Ishikawa (cell line): ENCODE measurements around the gene CYP2W1.

Experiments
- CEBPB ChIP-seq: IDR thresholded peaks from 2 replicates; pipeline ENCODE4 v1.6.1; 2012
- CREB1 ChIP-seq: IDR thresholded peaks from 2 replicates; pipeline ENCODE4 v1.6.1; 2012; ENCODE audit warnings: low read depth
- EGR1 ChIP-seq: IDR thresholded peaks from 2 replicates; pipeline ENCODE4 v1.6.1; 2012
- EP300 ChIP-seq: IDR thresholded peaks from 2 replicates; pipeline ENCODE4 v1.6.1; 2012; ENCODE audit warnings: borderline replicate concordance
- FOXM1 ChIP-seq: IDR thresholded peaks from 2 replicates; pipeline ENCODE4 v1.6.1; 2012; ENCODE audit warnings: low read depth, borderline replicate concordance
- MAX ChIP-seq: IDR thresholded peaks from 2 replicates; pipeline ENCODE4 v1.6.1; 2012
- NFIC ChIP-seq: IDR thresholded peaks from 2 replicates; pipeline ENCODE4 v1.6.1; 2012
- RAD21 ChIP-seq: IDR thresholded peaks from 2 replicates; pipeline ENCODE4 v1.6.1; 2012; ENCODE audit warnings: low read depth
- TAF1 ChIP-seq: IDR thresholded peaks from 2 replicates; pipeline ENCODE4 v1.6.1; 2012; ENCODE audit warnings: low read depth, mild to moderate bottlenecking
- TCF12 ChIP-seq: IDR thresholded peaks from 2 replicates; pipeline ENCODE4 v1.6.1; 2012; ENCODE audit warnings: low read depth
- TEAD4 ChIP-seq: IDR thresholded peaks from 2 replicates; pipeline ENCODE4 v1.6.1; 2012
- YY1 ChIP-seq: IDR thresholded peaks from 2 replicates; pipeline ENCODE4 v1.6.1; 2012; ENCODE audit warnings: low read depth
- ZBTB7A ChIP-seq: IDR thresholded peaks from 2 replicates; pipeline ENCODE4 v1.6.1; 2012; ENCODE audit warnings: low read depth
- TF ChIP-seq, protein P1 (sequence below): IDR thresholded peaks from 2 replicates; pipeline ENCODE4 v1.6.1; 2012; ENCODE audit warnings: low read depth, mild to moderate bottlenecking
- TF ChIP-seq, protein P2 (sequence below): IDR thresholded peaks from 2 replicates; pipeline ENCODE4 v1.6.1; 2012

CYP2W1 gene

DNA sequence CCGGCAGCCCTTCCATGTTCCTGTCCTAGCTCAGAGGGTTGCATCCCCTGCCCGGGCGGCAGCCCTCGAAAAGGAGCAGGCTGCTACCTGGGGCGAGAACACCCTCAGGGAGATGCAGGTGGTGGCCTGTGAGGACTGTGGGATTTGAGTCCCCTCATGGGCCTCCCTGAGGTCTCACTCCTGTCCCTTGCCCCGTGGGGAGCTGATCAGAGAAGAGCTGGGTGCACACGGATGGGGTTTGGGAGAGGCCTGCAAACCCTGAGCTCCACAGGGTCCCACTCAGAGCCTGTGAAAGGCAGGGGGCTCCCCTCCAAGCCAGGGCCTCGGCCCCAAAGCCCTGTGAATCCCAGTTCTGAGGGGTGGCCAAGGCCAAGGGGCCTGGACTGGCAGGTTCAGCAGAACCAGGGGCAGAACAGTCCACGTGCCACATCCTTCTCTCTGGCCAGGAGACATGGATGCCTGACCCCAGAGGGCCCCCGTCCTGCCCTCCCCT, 424 bp upstream of the CYP2W1 start:
- TF ChIP-seq CEBPB (no peak), TCF12 (no peak), NFIC (no peak), FOXM1 (no peak), ZBTB7A (no peak), CREB1 (no peak), EGR1 (no peak), MAX (no peak), RAD21 (no peak), TAF1 (no peak), EP300 (no peak), YY1 (no peak)
- TF ChIP-seq, protein P1, sequence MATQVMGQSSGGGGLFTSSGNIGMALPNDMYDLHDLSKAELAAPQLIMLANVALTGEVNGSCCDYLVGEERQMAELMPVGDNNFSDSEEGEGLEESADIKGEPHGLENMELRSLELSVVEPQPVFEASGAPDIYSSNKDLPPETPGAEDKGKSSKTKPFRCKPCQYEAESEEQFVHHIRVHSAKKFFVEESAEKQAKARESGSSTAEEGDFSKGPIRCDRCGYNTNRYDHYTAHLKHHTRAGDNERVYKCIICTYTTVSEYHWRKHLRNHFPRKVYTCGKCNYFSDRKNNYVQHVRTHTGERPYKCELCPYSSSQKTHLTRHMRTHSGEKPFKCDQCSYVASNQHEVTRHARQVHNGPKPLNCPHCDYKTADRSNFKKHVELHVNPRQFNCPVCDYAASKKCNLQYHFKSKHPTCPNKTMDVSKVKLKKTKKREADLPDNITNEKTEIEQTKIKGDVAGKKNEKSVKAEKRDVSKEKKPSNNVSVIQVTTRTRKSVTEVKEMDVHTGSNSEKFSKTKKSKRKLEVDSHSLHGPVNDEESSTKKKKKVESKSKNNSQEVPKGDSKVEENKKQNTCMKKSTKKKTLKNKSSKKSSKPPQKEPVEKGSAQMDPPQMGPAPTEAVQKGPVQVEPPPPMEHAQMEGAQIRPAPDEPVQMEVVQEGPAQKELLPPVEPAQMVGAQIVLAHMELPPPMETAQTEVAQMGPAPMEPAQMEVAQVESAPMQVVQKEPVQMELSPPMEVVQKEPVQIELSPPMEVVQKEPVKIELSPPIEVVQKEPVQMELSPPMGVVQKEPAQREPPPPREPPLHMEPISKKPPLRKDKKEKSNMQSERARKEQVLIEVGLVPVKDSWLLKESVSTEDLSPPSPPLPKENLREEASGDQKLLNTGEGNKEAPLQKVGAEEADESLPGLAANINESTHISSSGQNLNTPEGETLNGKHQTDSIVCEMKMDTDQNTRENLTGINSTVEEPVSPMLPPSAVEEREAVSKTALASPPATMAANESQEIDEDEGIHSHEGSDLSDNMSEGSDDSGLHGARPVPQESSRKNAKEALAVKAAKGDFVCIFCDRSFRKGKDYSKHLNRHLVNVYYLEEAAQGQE: no peak

DNA sequence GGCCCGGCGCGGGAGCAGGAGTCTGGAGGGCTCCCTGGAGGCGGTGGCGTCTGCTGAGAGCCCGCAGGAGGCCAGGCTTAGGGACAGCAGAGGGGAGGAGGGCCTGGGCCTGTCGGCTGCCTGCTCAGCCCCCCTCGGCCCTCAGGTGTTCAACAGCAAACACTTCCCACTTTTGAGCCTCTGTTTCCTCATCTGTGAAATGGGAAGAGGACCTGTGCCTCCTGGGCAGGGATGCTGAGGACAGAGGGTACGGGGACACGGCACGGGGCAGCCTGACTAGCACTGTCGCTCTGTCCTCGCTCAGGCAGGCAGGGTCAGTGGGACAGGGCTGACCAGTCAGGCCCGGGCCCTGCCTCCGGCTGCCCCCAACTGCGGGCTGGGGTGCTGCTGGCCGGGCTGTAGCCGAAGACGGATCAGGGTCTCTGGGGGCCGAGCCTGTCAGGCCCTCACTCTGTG, 663 bp downstream of the CYP2W1 start:
- TF ChIP-seq, protein P2, sequence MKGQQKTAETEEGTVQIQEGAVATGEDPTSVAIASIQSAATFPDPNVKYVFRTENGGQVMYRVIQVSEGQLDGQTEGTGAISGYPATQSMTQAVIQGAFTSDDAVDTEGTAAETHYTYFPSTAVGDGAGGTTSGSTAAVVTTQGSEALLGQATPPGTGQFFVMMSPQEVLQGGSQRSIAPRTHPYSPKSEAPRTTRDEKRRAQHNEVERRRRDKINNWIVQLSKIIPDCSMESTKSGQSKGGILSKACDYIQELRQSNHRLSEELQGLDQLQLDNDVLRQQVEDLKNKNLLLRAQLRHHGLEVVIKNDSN: no peak
- TF ChIP-seq RAD21 (no peak), NFIC (no peak), FOXM1 (no peak), YY1 (no peak), TCF12 (no peak), TAF1 (no peak), ZBTB7A (no peak), EP300 (no peak), TEAD4 (no peak), EGR1 (no peak), MAX (no peak)
- TF ChIP-seq, protein P1: no peak

DNA sequence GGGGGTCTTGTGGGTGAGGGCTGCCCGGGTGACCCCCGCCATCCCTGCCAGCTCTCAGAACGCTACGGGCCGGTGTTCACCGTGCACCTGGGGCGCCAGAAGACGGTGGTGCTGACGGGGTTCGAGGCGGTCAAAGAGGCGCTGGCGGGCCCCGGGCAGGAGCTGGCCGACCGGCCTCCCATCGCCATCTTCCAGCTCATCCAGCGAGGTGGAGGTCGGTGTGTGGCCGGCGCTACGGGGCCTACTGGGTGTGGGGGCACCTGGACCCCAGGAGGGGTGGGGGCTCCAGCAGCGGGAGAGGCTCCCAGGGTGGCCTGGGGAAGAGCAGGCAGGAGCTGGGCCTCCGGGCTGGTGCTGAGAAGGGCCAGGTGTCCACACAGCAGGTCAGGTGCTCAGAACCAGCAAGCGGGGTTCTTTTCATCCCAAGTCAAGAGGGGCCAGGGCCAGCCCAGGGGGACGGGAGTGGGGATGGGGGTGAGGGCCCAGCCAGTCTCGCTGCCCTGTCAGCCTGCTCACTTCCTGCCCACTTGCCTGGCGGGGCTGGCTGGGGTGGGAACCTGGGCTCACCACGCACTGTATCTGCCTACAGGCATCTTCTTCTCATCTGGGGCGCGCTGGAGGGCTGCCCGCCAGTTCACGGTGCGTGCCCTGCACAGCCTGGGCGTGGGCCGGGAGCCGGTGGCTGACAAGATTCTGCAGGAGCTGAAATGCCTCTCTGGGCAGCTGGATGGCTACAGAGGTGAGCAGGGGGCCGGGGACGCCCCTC, 1.6 kb downstream of the CYP2W1 start:
- TF ChIP-seq ZBTB7A: no peak
- no peak for TF ChIP-seq RAD21

DNA sequence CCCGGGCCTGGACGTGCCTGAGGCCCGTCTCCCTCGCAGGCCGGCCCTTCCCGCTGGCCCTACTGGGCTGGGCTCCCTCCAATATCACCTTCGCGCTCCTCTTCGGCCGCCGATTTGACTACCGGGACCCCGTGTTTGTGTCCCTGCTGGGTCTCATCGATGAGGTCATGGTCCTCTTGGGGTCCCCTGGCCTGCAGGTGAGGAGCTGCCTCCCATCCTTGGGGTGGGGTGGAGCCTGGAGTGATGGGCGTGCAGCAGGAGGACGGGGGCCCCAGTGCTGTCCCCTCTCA, 2.1 kb downstream of the CYP2W1 start:
- no peak for TF ChIP-seq CREB1
- no peak for TF ChIP-seq NFIC
- TF ChIP-seq TEAD4: no peak
- TF ChIP-seq TAF1: no peak
- TF ChIP-seq EGR1: no peak
- TF ChIP-seq TCF12: no peak

DNA sequence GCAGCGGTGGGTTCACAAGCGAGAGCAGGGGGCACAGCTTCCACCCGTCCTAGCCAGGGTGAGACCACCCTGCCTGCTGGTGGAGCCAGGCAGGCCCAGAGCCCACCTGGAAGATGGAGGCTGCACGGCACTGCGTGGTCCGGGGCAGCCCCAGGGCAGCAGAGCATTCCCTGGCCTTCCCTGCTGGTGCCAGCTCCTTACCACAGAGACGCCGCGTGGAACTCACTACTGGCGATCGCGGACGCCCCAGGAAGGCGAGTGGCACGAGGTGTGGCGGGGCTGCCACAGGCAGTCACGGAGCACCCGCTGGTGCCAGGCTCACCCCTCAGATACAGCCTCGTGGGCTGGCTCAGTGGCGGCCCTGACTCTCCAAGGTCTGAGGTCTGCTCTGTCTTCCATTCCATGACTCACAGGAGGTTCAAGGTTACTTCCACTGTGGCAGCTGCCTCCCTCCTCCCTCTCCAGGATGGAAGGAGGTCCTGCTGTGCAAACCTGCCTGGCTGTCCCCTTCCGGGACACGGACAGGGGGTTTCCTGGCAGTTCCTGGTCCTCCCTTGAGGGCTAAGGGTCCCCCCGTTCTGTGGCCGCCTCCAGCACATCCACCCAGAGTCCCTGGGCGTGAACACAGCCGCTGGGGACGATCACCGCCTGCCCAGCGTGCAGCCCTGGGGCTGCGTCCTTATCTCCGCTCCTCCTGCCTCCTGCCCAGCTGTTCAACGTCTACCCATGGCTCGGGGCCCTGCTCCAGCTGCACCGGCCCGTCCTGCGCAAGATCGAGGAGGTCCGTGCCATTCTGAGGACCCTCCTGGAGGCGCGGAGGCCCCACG, 3.1 kb downstream of the CYP2W1 start:
- TF ChIP-seq TCF12 (no peak), EP300 (no peak), MAX (no peak), RAD21 (no peak), FOXM1 (no peak), YY1 (no peak)
- TF ChIP-seq, protein P2: no peak
